GM19043 (cell line): ENCODE data around the gene TMEM132C.

Experiments used
- ATAC-seq: cut with Tn5 transposase; IDR thresholded peaks from one replicate; pipeline ENCODE4 v1.9.1; 2021; ENCODE audit warnings: low read depth; ENCODE audit not compliant: unreplicated experiment

TMEM132C gene

GRCh38 chr12:128644664-128645296 lies 377.8 kb downstream of the TMEM132C start:
- no peak for ATAC-seq

DNA sequence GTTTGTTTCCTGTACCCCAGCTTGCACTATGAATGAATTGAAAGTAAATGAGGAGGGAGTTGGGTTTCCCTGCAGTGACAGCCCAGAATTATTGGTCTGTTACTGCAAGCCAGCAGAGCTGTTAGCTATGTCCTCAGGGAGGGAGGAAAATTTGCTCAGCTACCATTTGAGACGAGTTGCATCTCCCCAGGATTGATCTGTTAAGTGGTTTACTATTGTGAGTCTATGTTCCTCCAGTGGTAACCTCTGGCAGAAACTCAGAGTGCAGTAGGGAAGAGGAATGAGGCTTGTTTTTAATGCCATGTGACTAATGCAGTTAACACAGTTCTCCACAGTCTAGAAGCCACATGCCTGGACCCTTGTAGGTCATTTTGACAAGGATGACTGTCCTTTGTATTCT lies 382.9 kb downstream of the TMEM132C start:
- ATAC-seq: no peak

- ATAC-seq: no peak
These were observed 385.3 kb downstream of the TMEM132C start for GRCh38 chr12:128652136-128652751.

GRCh38 chr12:128654468-128654867 lies 387.5 kb downstream of the TMEM132C start:
- no peak for ATAC-seq

GRCh38 chr12:128657378-128657777 lies 390.4 kb downstream of the TMEM132C start:
- ATAC-seq: no peak

GRCh38 chr12:128660532-128661225 lies 393.7 kb downstream of the TMEM132C start:
- no peak for ATAC-seq

GRCh38 chr12:128661226-128661569 lies 394.2 kb downstream of the TMEM132C start:
- ATAC-seq: no peak

- no peak for ATAC-seq
These were observed 395.1 kb downstream of the TMEM132C start for GRCh38 chr12:128662101-128662500.

- no peak for ATAC-seq
These were observed 397.5 kb downstream of the TMEM132C start for GRCh38 chr12:128664501-128664900.

GRCh38 chr12:128667193-128667592 lies 400.2 kb downstream of the TMEM132C start:
- no peak for ATAC-seq

GRCh38 chr12:128671528-128672042 lies 404.6 kb downstream of the TMEM132C start:
- no peak for ATAC-seq

DNA sequence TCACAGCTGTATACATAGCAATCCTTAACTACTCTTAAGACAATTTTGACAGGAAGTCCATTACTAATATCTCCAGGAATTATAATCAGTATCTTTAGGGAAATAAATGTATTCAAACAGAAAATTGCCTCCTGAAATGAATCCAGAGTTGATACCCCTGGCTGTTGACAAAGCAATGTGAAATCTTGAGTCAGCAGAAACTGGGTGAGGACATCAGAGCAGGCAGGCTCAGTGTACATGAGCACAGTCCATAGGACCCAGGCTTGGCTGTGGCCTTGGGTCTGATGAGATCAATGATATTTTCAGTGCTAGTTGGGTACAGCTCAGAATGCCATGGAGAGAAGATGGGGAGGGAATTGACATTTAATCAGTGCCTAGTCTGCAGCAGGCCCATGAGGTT lies 405.5 kb downstream of the TMEM132C start:
- ATAC-seq: no peak

DNA sequence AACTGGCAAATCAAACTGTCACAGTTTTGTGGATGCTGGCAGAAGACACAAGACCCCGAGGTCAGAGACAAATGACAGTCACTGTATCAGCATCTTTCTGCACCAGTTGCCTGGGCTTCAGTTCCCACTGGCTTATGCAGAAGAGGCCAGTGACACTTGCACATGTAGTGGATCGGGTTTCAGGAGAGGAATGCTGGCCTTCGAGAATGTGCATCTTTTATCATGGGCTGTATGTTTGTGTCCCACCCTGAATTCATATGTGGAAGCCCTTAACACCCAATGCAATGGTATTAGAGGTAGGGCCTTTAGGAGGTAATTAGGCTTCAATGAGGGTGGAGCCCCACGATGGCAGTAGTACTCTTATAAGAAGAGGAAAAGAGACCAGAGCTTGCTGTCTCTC lies 405.9 kb downstream of the TMEM132C start:
- no peak for ATAC-seq

DNA sequence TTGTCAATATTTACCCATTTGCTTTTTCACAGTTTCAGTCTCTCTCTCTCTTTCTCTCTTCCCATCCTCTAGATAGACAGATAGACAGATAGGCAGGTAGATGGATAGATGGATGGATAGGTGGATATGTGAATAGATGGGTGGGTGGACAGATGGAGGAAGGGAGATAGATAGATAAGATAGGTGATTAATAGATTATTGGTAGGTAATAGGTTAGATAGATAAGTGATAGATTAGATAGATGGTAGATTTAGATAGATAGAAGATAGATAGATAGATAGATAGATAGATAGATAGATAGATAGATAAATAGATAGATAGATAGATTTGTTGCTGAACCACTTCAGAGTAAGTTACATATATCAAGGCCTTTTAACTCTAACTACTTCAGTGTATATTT lies 408.6 kb downstream of the TMEM132C start:
- ATAC-seq: no peak

GRCh38 chr12:128680555-128680954 lies 413.6 kb downstream of the TMEM132C start:
- ATAC-seq: no peak

DNA sequence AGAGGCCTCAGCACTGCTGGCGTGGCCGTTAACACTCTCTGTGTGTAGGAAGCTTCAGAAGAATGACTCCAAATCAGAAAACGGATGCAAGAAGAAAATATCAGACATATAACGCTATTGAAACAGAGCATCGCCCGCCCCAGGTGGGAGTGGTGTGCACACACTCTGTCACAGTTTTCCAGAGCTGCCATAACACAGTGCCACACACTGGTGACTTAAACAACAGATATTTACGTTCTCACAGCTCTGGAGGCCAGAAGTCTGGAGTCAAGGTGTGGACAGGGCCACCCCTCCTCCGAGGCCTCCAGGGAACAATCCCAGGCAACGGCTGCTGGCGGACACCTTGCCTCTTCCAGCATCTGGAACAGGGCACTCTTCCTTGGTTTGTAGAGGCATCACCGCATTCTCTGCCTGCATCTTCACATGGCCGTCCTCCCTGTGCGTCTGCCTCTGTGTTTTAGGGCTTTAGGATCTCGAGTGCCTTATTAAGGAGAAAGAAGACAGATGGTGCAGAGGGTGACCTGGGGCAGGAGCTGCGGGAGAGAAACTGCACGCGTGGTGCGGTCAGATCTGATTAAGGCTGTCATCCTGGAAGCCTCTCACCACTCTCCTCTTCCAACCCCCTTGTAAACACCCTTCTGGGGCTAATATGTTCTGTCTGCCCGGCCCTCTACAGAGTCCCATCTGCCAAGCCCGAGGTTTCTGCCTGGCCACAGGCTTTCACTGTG lies 415.7 kb downstream of the TMEM132C start:
- no peak for ATAC-seq

- no peak for ATAC-seq
These were observed 417.4 kb downstream of the TMEM132C start for GRCh38 chr12:128684352-128684751.

DNA sequence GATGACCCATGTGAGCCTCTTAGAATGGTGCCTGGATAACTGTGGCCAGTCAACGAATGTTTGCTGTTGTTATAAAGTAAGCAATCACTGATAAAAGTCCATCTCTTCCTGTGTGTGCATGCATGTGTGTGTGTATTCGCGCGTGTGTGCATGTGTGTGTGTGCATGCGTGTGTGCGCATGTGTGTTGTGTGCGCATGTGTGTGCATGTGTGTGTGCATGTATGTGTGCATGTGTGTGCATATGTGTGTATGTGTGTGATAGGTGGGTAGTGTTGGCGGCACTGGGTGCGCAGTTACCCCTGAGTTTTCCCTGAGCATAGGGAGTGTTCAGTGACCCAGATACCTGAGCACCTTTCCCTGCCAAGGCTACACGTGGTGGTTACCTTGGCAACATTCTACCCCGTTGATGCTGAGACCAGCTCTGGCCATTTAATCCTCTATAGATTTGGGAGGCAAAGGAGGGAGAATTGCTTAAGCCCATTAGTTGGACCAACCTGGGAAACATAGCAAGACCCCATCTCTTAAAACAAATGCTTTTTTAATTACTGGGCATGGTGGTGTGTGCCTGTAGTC lies 419.0 kb downstream of the TMEM132C start:
- ATAC-seq: no peak

GRCh38 chr12:128687851-128688250 lies 420.9 kb downstream of the TMEM132C start:
- no peak for ATAC-seq

- ATAC-seq: no peak
These were observed 423.7 kb downstream of the TMEM132C start for GRCh38 chr12:128690641-128691040.

DNA sequence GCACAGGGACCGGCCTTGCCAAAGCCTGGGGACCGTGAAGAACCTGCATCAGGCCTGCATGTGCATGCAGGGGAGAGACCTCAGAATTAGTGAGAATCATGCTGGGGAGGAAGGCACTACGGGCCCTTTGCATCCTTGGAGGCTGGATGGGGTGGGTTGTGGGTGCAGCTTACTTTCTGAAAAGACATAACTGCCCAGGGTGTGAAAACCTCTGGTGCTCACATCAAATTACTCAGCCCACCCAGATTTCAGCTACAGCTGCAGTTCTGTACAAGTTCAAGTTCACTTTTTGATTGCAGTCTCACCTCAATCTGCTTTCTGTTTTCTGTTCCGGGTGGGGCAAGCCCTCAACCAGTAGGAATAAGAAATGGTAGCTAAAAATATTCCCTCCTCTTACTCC lies 426.1 kb downstream of the TMEM132C start:
- ATAC-seq: no peak
